Activated CD4-positive, alpha-beta T cell treated with anti-CD3 and anti-CD28 coated beads, Interleukin-10, Interleukin-2, amounts not matched to agents 100 ng/mL and 50 ng/mL, durations not matched to agents 16 hours and 8 hours (primary cell): ENCODE measurements around the gene ULBP2.
A peak's percentile ranks its signal among the peaks of the same experiment; 100 is the strongest.
"Not testable (repeated sequence)": the region's sequence is repeated elsewhere in the genome, so short reads cannot be mapped to it uniquely, and the experiment has no call there.

ENCODE experiments used
- DNase-seq: peaks from one replicate; pipeline ENCODE4 v3.0.0-alpha.2; 2020

The ULBP2 gene, protein sequence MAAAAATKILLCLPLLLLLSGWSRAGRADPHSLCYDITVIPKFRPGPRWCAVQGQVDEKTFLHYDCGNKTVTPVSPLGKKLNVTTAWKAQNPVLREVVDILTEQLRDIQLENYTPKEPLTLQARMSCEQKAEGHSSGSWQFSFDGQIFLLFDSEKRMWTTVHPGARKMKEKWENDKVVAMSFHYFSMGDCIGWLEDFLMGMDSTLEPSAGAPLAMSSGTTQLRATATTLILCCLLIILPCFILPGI

GRCh38 chr6:149941583-149942460, at the start of gene ULBP2:
ULBP2 (plus strand) TSS chr6:149942014; CDS start chr6:149942073, 59 bp downstream.
- DNase-seq: peak; percentile 88

DNA sequence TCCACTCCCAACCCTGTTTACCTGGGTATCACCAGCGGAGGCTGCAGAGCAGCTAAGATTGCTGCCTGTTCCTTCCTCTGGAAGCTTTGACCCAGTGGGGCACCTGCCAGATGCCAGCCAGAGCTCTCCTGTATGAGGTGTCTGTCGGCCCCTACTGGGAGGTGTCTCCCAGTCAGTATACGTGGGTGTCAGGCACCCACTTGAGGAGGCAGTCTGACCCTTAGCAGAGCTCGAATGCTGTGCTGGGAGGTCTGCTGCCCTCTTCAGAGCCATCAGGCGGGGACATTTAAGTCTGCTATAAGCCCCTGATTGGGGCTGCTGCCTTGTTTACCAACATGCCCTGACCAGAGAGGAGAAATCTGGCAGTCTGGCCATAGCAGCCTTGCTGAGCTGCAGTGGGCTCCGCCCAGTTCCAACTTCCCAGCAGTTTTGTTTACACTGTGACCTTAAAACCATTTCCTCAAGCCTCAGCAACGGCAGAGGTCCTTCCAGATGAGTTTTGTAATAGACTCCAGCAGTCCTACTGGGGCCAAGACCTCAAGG, 46.7 kb upstream of the ULBP2 start:
- DNase-seq: no peak

GRCh38 chr6:149895833-149896271, 46.0 kb upstream of the ULBP2 start:
- peak; percentile 40 for DNase-seq

DNA sequence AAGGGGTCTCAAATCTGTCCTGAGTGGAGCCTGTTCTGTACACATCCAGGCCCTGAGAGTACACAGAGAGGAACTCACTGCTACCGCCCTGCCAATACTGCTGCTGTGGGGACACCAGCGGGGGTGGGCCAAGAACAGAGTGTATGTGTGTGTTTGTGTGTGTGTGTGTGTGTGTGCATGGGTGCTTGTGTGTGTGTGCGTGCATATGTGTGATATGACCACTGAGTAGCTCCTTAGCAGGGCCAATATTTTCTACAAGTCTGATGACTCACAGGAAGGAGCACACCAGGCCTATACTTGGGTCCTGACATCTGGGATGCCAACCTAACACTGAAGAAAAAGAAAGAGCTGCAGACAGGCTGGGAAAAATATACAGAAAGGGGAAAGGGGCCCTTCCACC, 45.3 kb upstream of the ULBP2 start:
- no peak for DNase-seq

DNA sequence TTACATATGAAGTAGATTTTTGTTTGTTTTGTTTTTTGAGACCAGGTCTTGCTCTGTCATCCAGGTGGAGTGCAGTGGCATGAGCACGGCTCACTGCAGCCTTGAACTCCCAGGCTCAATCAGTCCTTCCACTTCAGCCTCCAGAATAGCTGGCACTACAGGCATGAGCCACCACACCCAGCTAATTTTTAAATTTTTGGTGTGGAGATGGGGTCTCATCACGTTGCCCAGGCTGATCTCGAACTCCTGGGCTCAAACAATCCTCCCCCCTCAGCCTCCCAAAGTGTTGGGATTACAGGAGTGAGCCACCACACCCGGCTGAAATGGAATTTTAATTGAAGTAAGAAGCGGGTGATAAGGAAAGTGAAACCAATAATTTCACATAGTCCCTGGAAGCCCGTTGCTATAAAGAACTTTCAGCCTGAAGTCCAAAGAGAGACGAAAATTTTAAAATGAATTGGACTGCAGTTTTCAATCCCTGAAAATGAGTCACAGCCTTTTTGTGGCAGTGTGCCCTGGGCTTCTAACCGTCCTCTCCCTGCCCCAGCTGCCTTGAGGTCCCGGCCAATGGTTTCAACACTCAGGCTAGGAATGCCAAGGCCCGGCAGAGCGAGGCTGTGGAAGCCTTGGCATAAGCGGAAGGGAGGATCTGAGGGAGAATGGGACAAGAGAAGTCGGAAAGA, 44.7 kb upstream of the ULBP2 start:
- no peak for DNase-seq

- no peak for DNase-seq
These were observed 43.7 kb upstream of the ULBP2 start, which contains the start of gene RAET1E for GRCh38 chr6:149897855-149898744. RAET1E (minus strand) TSS chr6:149898113; CDS start chr6:149890901, 7,212 bp downstream.

GRCh38 chr6:149898966-149899365, 42.8 kb upstream of the ULBP2 start:
- no peak for DNase-seq

DNA sequence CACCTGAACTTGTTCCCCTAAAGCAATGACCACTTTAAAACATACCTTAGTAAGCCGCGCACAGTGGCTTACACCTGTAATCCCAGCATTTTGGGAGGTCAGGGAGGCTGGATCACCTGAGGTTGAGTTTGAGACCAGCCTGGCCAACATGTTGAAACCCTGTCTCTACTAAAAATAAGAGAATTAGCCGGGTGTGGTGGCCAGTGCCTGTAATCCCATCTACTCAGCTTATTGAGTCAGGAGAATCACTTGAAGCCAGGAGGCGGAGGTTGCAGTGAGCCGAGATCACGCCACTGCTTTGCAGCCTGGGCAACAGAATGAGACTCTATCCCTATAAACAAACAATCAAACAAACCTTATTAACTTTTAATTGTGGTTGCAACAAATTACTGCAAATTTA, 42.3 kb upstream of the ULBP2 start:
- no peak for DNase-seq

DNA sequence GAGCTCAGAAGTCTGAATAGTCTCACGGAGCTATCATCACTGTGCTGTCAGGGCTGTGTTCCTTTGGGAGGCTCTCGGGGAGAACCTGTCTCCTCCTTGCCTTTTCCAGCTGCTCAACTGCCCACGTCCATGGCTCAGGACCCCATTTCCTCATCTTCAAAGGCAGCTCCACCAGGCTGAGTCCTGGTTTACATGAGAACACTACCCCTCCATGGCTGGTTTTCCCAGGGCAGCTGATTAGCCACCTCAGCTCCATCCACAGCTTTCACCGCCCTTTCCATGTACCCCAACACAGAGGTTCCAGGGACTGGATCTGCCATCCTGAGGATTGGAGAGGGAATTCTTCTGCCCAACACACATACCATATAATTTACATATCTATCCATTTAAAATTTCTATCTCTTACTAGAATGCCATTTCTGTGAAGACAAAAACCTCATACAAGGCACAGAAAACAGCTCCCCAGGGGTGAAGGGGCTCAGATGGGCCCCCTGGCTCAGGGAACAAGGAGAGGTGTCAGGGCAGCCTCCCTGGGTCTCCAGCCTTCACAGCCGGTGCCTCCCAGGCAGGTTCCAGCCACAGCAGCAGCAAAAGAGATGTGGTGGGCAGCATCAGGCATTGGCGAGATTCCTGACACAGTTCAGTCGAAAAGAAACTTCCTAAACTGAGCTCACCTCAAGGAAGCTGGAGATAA, 41.7 kb upstream of the ULBP2 start:
- DNase-seq: no peak

DNA sequence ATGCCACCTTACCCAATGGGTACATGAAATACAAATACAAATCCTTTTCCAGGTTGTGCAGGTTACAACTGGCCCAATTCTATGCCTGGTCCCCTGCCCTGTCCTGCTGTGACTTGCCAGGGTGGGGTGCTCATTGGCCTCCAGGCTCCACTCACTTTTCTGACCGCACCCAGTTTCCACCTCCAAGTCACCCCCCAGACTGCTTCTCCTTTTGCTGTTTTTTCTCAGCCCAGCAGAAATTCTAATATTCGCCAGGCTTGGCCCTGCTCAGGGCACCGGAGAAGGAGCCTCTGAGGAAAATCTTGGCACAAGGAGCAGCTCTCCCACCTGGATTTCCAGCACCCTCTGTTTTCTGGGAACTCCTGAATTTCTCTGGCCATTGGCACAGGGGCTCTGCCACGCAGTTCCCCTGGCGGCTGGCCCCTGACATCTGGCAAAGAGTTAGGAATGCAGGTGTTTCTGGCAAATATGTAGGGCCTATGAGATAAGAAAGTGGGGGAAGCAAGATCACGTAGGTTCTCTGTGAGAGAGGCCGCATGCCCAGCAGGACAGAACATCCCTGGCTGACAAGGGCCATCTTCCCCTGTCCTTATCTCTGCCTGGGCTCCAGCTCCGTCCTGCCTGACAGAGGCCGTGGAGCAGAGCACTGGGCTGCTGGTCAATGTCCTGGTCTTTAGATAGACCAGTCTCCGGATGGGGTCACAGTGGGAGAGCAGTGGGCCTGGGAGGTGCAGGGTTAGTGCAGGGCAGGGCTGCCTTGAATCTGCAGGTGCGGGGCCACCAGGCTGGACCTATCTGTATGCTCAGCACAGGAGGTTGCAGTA, 41.0 kb upstream of the ULBP2 start:
- no peak for DNase-seq

GRCh38 chr6:149901444-149902140, 40.2 kb upstream of the ULBP2 start:
- no peak for DNase-seq

DNA sequence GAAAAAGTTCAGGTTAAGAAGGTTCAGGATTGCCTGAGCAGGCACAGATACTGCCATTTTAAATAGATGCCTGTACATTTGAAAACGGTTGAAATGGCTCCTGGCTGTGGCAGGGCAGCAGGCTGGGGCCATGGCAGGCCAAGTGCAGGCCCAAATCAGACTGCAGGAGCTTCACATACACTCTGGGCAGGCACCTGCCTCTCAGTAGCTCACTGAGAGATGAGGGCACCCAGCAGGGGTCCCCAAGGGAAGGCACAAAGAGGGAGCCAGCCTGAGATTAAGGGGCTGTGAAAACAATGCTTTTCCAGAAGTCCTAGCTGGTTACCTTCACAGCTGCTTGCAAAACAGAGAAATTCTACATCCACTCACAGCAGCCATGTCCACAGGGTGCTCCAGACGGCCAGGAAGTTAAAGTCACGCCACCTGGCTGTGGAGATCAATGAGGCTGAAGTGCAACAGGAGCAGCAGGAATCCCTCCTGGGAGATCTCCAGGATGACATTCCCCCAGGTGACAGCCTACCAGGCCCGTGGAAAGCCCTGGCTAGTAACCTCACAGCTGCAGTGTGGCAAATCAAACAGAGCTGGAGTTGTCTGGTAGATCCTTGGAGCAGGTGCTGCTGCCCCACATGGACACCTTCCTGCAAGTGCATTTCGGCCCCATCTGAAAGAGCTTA, 37.7 kb upstream of the ULBP2 start:
- no peak for DNase-seq

- DNase-seq: no peak
These were observed 37.0 kb upstream of the ULBP2 start for GRCh38 chr6:149904661-149905370.

- DNase-seq: no peak
These were observed 36.4 kb upstream of the ULBP2 start for GRCh38 chr6:149905371-149905910.

DNA sequence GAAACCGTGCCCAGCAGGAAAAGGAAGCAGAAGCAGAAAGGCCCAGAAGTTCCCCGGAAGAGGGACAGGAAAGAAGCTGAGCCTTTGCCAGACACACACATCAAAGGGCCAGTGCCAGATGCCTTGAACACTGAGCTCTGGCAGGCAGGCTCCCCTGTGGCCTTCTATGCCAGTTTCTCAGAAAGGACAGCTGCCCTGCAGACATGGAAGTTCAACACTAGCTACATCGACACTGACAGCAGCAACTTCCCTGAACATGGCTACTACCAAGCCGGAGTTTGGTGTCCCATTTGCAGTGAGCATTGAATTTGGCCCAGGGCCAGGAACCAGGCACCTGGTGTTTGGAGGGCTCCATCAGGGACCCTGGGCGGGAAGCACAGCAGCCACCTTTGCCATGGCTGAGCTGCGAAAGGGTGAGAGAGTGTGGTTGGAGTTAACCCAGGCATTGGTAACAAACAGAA, 35.9 kb upstream of the ULBP2 start:
- DNase-seq: no peak

- DNase-seq: no peak
These were observed 35.4 kb upstream of the ULBP2 start for GRCh38 chr6:149906405-149906804.

GRCh38 chr6:149907317-149907716, 34.5 kb upstream of the ULBP2 start:
- DNase-seq: no peak

DNA sequence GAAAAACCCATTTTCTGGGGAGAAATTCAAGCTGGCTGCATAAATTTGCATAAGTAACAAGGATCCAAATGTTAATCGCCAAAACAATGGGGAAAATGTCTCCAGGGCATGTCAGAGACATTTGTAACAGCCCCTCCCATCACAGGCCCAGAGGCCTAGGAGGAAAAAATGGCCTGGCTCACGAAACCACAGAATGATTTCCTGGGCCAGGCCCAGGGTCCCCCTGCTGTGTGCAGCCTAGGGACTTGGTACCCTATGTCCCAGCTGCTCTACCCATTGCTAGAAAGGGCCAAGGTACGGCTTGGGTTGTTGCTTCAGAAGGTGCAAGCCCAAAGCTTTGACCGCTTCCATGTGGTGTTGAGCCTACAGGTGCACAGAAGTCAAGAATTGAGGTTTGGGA, 33.3 kb upstream of the ULBP2 start:
- not testable (repeated sequence) for DNase-seq
